NT2/D1 (cell line): ENCODE results near the gene FAM227B.

Experiments
- SUZ12 ChIP-seq: IDR thresholded peaks from 2 replicates; pipeline ENCODE4 v1.6.1; 2011; ENCODE audit not compliant: insufficient read length, insufficient read depth; ENCODE audit errors: extremely low read depth
- YY1 ChIP-seq: IDR thresholded peaks from 2 replicates; pipeline ENCODE4 v1.6.1; 2011; ENCODE audit not compliant: insufficient read length, insufficient read depth
- ZNF274 ChIP-seq: IDR thresholded peaks from 2 replicates; pipeline ENCODE4 v1.6.1; 2011; ENCODE audit warnings: mild to moderate bottlenecking, low read depth, low read length

DNA sequence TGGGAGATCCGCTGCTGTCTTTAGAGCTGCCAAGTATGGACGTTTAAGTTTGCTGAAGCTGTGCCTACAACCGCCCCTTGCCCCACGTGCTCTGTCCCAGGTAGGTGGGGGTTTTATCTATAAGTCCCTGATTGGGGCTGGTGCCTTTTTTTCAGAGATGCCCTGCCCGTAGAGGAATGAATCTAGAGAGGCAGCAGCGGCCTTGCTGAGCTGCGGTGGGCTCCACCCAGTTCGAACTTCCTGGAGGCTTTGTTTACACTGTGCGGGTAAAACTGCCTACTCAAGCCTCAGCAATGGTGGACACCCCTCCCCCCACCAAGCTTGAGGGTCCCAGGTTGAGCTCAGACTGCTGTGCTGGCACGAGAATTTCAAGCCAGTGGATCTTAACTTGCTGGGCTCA is 281.0 kb downstream of the FAM227B start:
- TF ChIP-seq YY1 (no peak), SUZ12 (no peak), ZNF274 (no peak)
